Left colon (tissue), 2 donors: ENCODE data around the gene ATP6V1B1. TPM values are rescaled to one million over a fixed set of nuclear protein-coding genes. Genes with fewer than 3 reads are reported as not detected.

Source experiments
- ATAC-seq: fragments of 200-7000 bp; cut with Tn5 transposase; one replicate; pipeline ENCODE4 v1.9.1; 2020; ENCODE audit warnings: mild to moderate bottlenecking, moderate library complexity
- DNase-seq, 2 donors: peaks; one replicate each; pipeline ENCODE4 v3.0.0-alpha.2; 2020
- intact Hi-C, 2 donors: fragments of 100-400 bp; cut with DNase I in 1 of 2; cut with micrococcal nuclease in 1 of 2; formaldehyde crosslinking; loops; one replicate each; pipeline versions ENCODE4 v1.11.2 to v1.14.0; 2022; cut with DNase I, micrococcal nuclease
- total RNA-seq, 2 donors: library from RNA; stranded (reverse); fragmentation: NEBNext Ultra II Directional; extraction: Animal tissue kit (Norgen Biotek cat#: 25700); gene quantifications; one replicate each; pipeline ENCODE4 v1.2.1, GENCODE V29; 2021
- donor health status: DM: no; HTN: no; CAD: no.
- donor health status: DM: yes; HTN: yes; CAD: no.

Gene ATP6V1B1
- total RNA-seq, 2 donors from 2014 or later = not detected

DNA sequence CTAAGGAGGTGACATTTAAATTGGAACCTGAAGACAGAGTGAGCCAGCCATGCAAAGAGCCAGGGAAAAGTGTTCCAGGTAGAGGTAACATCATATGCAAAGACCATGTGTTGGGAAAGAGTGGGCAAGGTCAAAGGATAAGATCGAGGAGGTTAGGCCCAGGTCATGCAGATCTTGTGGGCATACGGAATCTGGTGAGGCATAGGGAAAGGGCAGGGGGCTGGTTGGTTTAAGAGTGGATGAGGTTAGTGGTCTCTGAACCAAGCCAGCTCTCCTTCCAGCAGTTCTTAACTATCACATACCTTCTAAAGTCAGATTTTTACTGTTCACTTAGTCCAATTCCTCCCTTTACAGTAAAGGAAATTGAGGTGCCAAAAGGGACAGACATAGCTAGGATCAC, 45.7 kb downstream of the ATP6V1B1 start:
- DNase-seq = peak in 1 of 2 donors; percentile 4
- no peak for ATAC-seq
- intact Hi-C loops = no loop called here

GRCh38 chr2:70981866-70982810, 46.4 kb downstream of the ATP6V1B1 start:
- intact Hi-C loops = no loop called here
- ATAC-seq (no peak), DNase-seq (peak in 1 of 2 donors; percentile 15)

DNA sequence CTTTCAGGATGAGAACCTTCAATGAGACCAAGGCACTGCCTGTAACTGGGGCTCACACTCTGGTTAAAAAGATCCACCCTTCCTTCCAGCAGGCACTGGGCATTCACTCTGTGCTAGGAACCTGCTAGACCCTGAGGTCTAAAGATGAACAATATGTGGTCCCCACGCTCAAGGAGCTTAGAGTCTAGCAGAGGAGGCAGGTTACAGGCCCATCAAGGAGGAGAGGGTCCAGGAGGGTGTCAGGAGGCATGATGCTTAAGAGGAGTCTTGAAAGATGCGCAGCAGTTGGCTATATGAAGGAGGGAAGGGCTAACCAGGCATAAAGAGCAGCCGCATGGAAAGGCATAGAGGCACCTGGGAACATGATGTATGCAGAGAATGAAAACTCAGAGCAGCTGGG, 47.3 kb downstream of the ATP6V1B1 start:
- no peak for ATAC-seq
- intact Hi-C loops = no loop called here
- DNase-seq = peak in 1 of 2 donors; percentile 1

DNA sequence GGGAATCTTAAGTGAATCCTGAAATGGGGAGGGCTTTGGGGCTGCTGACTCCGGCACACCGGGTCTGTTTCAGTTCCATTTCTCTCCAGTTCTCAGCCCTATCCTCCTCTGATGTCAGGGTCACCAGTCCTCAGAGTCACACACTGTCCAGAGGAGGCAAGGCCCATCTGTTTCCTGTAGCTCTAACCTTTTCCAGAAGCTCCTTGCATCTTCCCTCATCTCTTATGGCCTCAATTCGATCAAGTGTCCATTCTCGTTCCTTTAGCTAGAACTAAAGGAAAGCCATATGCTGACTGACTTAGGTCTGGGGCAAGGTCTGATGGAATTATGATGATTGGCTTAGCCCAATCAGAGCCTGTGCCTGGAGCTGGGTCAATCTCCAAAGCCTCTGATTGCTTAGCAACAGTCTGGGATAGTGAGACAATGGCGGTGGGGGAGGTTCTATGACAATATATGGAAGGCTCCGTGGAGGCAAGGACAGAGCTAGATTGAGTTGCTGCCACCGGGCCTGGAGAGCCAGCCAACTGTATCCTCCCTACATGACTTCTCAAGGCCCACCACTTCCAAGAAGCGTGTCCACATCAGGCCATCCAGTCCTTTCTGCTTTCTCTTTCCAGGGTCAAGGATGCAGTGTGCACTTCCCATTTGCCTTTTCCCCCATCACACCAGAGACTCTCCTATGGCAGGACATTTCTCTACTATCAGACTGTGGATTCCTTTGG, 48.0 kb downstream of the ATP6V1B1 start:
- ATAC-seq (no peak), DNase-seq (peak in 1 of 2 donors; percentile 7)
- intact Hi-C loops = no loop called here

GRCh38 chr2:70984228-70984575, 48.5 kb downstream of the ATP6V1B1 start:
- ATAC-seq = no peak
- intact Hi-C loops = no loop called here
- DNase-seq = peak in 1 of 2 donors; percentile 11

- DNase-seq = peak; percentile 65 to 81
- intact Hi-C loops = no loop called here
- ATAC-seq = peak; percentile 96
Measured at GRCh38 chr2:70984576-70985282, 49.0 kb downstream of the ATP6V1B1 start.

GRCh38 chr2:70985283-70985688, 49.6 kb downstream of the ATP6V1B1 start:
- ATAC-seq (no peak), DNase-seq (no peak)
- intact Hi-C loops = no loop called here

GRCh38 chr2:70985956-70986355, 50.3 kb downstream of the ATP6V1B1 start:
- ATAC-seq (no peak), DNase-seq (peak in 1 of 2 donors; percentile 13)
- intact Hi-C loops = no loop called here

- intact Hi-C loops = no loop called here
- ATAC-seq (no peak), DNase-seq (peak in 1 of 2 donors; percentile 16)
Measured at GRCh38 chr2:70986499-70987189, 50.9 kb downstream of the ATP6V1B1 start.

DNA sequence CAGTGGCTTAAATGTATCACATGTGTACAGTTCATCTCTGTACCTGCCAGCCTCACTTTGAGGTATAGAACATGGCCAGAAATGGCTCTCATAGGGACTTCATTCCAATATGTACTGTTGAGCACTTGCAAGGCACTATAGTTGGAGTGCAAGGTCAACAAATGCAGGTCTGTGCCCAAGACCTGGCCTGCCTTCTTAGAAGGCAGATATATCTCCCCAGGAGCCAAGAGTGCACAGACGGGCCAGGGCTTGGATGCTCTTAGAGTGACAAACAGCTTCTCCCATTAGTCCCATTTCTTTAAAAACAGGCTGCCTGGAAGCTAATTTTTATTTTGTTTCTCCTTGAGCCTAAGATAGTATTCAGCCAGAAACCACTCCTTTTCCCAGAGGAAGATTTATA, 51.7 kb downstream of the ATP6V1B1 start:
- DNase-seq = no peak

DNA sequence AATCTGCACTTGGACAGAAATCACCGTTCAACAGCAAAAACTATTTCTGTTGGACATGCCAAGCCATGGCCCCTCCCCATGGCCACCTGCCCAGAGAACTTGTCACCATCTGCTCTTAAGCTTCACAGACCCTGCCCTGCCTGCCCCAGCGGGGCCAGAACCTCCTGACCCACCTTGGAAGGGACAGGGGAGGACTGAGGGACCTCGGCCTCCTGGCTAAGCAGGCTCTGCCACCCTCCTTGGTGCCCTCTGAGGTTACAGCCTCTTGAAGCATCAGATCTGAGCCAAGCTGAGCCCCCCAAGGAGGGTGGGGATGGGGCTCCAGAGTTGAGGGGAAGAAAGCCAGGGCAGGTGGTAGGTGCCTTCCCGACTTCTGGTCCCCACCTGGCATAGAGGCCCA, 52.5 kb downstream of the ATP6V1B1 start:
- intact Hi-C loops = no loop called here
- DNase-seq (peak in 1 of 2 donors; percentile 17), ATAC-seq (no peak)

More for the DNA sequence above, 51.7 kb downstream of the ATP6V1B1 start:
- no peak for ATAC-seq
- intact Hi-C loops = no loop called here

DNA sequence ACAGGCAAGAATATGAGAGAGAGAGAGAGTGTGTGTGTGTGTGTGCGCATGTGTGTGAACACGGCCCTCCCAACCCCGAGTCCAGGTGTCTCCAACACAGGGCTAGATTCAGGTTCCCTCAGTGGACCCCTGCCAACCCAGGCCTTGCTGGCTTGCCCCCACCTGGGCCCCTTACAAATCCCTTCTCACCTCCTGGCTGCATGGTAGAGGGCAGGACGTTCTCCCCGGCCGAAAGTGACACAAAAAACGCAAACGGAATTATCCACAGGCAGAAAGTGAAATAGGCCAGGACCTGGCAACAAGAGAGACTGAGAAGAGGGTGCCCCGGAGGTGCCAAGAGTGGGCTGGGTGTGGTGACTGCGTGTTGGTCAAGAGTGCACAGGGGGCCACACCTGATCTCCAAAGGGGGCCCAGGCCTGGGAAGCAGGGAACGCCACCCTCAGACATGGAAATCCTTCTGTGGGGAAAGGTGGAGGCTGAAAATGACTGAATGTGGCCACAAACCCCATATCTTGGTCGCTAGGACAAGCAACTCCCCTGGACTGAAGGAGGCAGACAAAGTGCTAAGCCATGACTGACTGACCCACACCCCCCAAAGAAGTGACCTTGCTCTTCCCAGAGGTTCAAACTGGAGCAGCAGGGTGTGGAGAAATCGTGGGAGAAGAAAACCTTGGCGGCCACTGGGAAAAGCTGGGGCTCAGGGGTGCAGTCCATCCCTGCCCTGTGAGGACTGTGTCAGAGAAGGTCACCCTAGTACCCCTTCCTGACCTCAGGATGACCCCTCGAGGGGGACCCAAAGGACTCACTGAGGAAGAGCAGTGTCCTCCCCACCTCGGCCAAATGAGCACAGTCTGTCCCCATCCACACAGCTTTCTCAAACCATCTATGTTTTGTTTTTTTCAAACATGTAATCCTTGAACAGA, 53.3 kb downstream of the ATP6V1B1 start:
- ATAC-seq = no peak
- no peak for DNase-seq
- intact Hi-C loops = no loop called here

GRCh38 chr2:70990216-70990615, 54.5 kb downstream of the ATP6V1B1 start:
- DNase-seq = no peak
- intact Hi-C loops = no loop called here
- ATAC-seq = no peak

GRCh38 chr2:70991142-70991541, 55.4 kb downstream of the ATP6V1B1 start:
- ATAC-seq = no peak
- intact Hi-C loops = no loop called here
- no peak for DNase-seq

DNA sequence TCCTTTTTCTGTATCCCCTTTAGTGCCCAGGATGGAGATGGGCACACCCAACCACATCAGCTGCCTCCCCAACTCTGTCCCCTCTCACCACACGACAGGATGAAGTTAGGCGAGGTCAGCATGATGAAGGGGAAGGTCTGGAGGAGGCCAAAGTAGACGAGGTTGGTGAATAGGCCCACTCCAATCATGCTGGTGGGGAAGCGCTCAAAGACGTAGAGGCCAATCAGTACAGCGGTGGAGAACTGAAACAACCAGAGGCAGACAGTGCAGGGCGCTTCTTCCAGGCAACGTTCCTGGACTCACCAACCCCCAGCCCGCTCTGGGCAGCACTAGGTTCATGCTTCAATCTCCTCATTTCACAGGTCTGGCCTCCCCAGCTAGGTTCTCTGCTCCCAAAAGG, 56.0 kb downstream of the ATP6V1B1 start:
- intact Hi-C loops = no loop called here
- ATAC-seq = no peak
- no peak for DNase-seq

- no peak for ATAC-seq
- intact Hi-C loops = no loop called here
- DNase-seq = peak in 1 of 2 donors; percentile 15
Measured at GRCh38 chr2:70992945-70993853, 57.5 kb downstream of the ATP6V1B1 start.
